ENCODE data around the gene RPS24. TPM values are rescaled to one million over a fixed set of nuclear protein-coding genes. Genes with fewer than 3 reads are reported as not detected.

RPS24 gene
- total RNA-seq (2016; rRNA removed; fragmentation: Illumina TruSeq; extraction: Trizol): 2,690 and 3,176 TPM in 2 replicates
- total RNA-seq (2016; cell fraction: cytosol; rRNA removed; fragmentation: Illumina TruSeq; extraction: Trizol; ENCODE audit: low read depth): 3,443 and 3,899 TPM in 2 replicates
- total RNA-seq (2016; cell fraction: insoluble cytoplasmic fraction; rRNA removed; fragmentation: Illumina TruSeq; extraction: Trizol): 2,643 and 3,338 TPM in 2 replicates
- 5,731 and 5,852 TPM in 2 replicates for total RNA-seq (2016; cell fraction: membrane; rRNA removed; fragmentation: Illumina TruSeq; extraction: Trizol)
- total RNA-seq (2016; cell fraction: nucleus; rRNA removed; fragmentation: Illumina TruSeq; extraction: Trizol): 895 and 969 TPM in 2 replicates
- 2,639 and 3,319 TPM in 2 replicates for polyA plus RNA-seq (2011; rRNA removed)
- 3,964 and 5,129 TPM in 2 replicates for polyA plus RNA-seq (2011; cell fraction: cytosol; rRNA removed)
- 933 and 1,313 TPM in 2 replicates for polyA plus RNA-seq (2011; cell fraction: nucleus; rRNA removed)
- 4,478 and 4,556 TPM in 2 replicates for polyA plus RNA-seq (2012)
- 4,871 and 5,001 TPM in 2 replicates for polyA plus RNA-seq (2016; cell fraction: cytosol; fragmentation: Illumina TruSeq; extraction: Trizol; ENCODE audit: low read depth)
- 3,512 and 4,058 TPM in 2 replicates for polyA plus RNA-seq (2016; cell fraction: insoluble cytoplasmic fraction; fragmentation: Illumina TruSeq; extraction: Trizol; ENCODE audit: low read depth)
- 5,657 and 5,670 TPM in 2 replicates for polyA plus RNA-seq (2016; cell fraction: membrane; fragmentation: Illumina TruSeq; extraction: Trizol; ENCODE audit: low read depth)
- polyA plus RNA-seq (2016; cell fraction: nucleus; fragmentation: Illumina TruSeq; extraction: Trizol; ENCODE audit: insufficient read depth, low read depth): 1,685 and 1,837 TPM in 2 replicates
- 161 and 446 TPM in 2 replicates for polyA minus RNA-seq (2011; rRNA and poly(A)+ RNA removed; ENCODE audit: low replicate concordance)
- 641 and 802 TPM in 2 replicates for polyA minus RNA-seq (2011; cell fraction: cytosol; rRNA and poly(A)+ RNA removed)
- 344 and 614 TPM in 2 replicates for polyA minus RNA-seq (2011; cell fraction: nucleus; rRNA and poly(A)+ RNA removed)
- percentile 98 among the genes with signal in this experiment for Bru-seq, nascent RNA
- percentile 96 among the genes with signal in this experiment for BruChase-seq, experiment 1, labeled RNA remaining after a 6-hour chase
- BruChase-seq, experiment 2, labeled RNA remaining after a 2-hour chase: percentile 95 among the genes with signal in this experiment
- long read RNA-seq, experiment 1, transcript RPS24-207 (3 exons, 1,104 nt): minor isoform, 18 of 1,084 reads
- long read RNA-seq, experiment 1, transcript RPS24-214 (5 exons, 634 nt): major isoform, 922 of 1,084 reads
- long read RNA-seq, experiment 1, transcript RPS24-210 (4 exons, 1,008 nt): minor isoform, 39 of 1,084 reads
- long read RNA-seq, experiment 1, partial matches to known transcripts: 103 of 1,084 reads
- long read RNA-seq, experiment 1, other reads (novel, unspliced or antisense): 1 of 1,084 reads
- long read RNA-seq, experiment 2, transcript RPS24-219 (6 exons, 684 nt): minor isoform, 162 of 3,444 reads
- long read RNA-seq, experiment 2, transcript RPS24-210 (4 exons, 1,008 nt): minor isoform, 9 of 3,444 reads
- long read RNA-seq, experiment 2, transcript RPS24-207 (3 exons, 1,104 nt): minor isoform, 6 of 3,444 reads
- long read RNA-seq, experiment 2, transcript RPS24-214 (5 exons, 634 nt): major isoform, 2,280 of 3,444 reads
- long read RNA-seq, experiment 2, partial matches to known transcripts: 862 of 3,444 reads
- long read RNA-seq, experiment 2, other reads (novel, unspliced or antisense): 123 of 3,444 reads

GRCh38 chr10:78033637-78034470 is at the start of gene RPS24:
TSS of gene RPS24 (plus strand) at chr10:78033863. CDS start at chr10:78033902, 39 bp downstream.
- H3K27me3 ChIP-seq (ENCODE audit: control insufficient read depth in 1 of 2, insufficient read depth in 2 of 2, low read length in 2 of 2): no peaks in the 10 kb centered on the region; a peak in 2 of 5 replicates
- intact Hi-C loops (cut with micrococcal nuclease; ENCODE audit: unreplicated experiment): no loop called here
- H2AFZ ChIP-seq (ENCODE audit: low read length): peak within 1 kb of the TSS; percentile 93
- H3K36me3 ChIP-seq (replicated peaks in 1 of 2; ENCODE audit: control insufficient read depth in 1 of 2, insufficient read depth in 2 of 2, low read length in 2 of 2): peaks cover 16 to 38% of the 10 kb centered on the region in 2 experiments
- peaks cover 45% of the 10 kb centered on the region for H4K20me1 ChIP-seq (ENCODE audit: insufficient read depth, low read length)
- H3K4me2 ChIP-seq (ENCODE audit: low read depth, low read length): peak within 1 kb of the TSS; percentile 84
- POLR2A ChIA-PET: interaction anchor here (0.9 to 1.5 kb wide), 4 partner anchors 9 to 939 kb away, joined by 3 to 6 read pairs (median 4); no protein-coding TSS in a partner anchor
- in situ Hi-C loops (cut with HindIII; ENCODE audit: extremely low pct_ligation_motif_present, low pct_unique_long_range_greater_than_20kb): no loop called here
- 2% methylated on average over 17 of the region's 55 CpGs for WGBS (ENCODE audit: low lambda C conversion rate)
- no peaks in the 10 kb centered on the region for H3K9me3 ChIP-seq (ENCODE audit: low read length)
- ATAC-seq: peak; percentile 81
- H3K4me1 ChIP-seq (ENCODE audit: insufficient read depth, low read length): peaks cover 48% of the 10 kb centered on the region
- H3K9ac ChIP-seq (ENCODE audit: insufficient read depth, low read depth, low read length): peak within 1 kb of the TSS; percentile 89
- H3K27ac ChIP-seq (ENCODE audit: extremely low read length, insufficient read depth, low read length): peak within 1 kb of the TSS; percentile 80
- CTCF ChIA-PET (ENCODE audit: low intra/inter-chr PET ratio, low total read pairs): no interaction called here
- peak; percentile 87 for FAIRE-seq
- BruUV-seq (replicated peaks): no TSS peak
- peak within 1 kb of the TSS; percentile 85 to 97 (median 91) for H3K4me3 ChIP-seq (replicated peaks in 1 of 3; ENCODE audit: insufficient read depth in 1 of 3, low read depth in 2 of 3, low read length in 3 of 3)
- peaks cover 53% of the 10 kb centered on the region for H3K79me2 ChIP-seq (ENCODE audit: insufficient read depth, low read length)
- DNase-seq (ENCODE audit: low spot score): peak; percentile 94
- TF ChIP-seq KLF11 (CRISPR knock-in tag; IDR thresholded peaks at IDR 0.05) (0 out of 2 replicates have a peak, but pooled peaks have one; percentile 48), NCOA1 (CRISPR knock-in tag; IDR thresholded peaks at IDR 0.05) (no peak), CCDC6 (CRISPR knock-in tag; IDR thresholded peaks at IDR 0.05) (no peak), CEBPZ (IDR thresholded peaks at IDR 0.05; ENCODE audit: low read length) (no peak), NFAT5 (CRISPR knock-in tag; IDR thresholded peaks at IDR 0.05) (no peak; the same call in 1 of the 2 replicates), NFYC (CRISPR knock-in tag; IDR thresholded peaks at IDR 0.05) (peak; percentile 78), EEA1 (CRISPR knock-in tag; IDR thresholded peaks at IDR 0.05; ENCODE audit: borderline replicate concordance) (no peak; the same call in 1 of the 2 replicates)

All from HepG2 (cell line).